DMS114 treated with DMSO at 0.1 percent for 48 hours (cell line): ENCODE data around the gene TOMM40L.
"Not testable (repeated sequence)": the region's sequence is repeated elsewhere in the genome, so short reads cannot be mapped to it uniquely, and the experiment has no call there.

ENCODE experiments used
- DNase-seq: peaks from one replicate; lab custom pipeline; 2025; ENCODE audit not compliant: unreplicated experiment; lab: John Stamatoyannopoulos, UW

The TOMM40L gene

DNA sequence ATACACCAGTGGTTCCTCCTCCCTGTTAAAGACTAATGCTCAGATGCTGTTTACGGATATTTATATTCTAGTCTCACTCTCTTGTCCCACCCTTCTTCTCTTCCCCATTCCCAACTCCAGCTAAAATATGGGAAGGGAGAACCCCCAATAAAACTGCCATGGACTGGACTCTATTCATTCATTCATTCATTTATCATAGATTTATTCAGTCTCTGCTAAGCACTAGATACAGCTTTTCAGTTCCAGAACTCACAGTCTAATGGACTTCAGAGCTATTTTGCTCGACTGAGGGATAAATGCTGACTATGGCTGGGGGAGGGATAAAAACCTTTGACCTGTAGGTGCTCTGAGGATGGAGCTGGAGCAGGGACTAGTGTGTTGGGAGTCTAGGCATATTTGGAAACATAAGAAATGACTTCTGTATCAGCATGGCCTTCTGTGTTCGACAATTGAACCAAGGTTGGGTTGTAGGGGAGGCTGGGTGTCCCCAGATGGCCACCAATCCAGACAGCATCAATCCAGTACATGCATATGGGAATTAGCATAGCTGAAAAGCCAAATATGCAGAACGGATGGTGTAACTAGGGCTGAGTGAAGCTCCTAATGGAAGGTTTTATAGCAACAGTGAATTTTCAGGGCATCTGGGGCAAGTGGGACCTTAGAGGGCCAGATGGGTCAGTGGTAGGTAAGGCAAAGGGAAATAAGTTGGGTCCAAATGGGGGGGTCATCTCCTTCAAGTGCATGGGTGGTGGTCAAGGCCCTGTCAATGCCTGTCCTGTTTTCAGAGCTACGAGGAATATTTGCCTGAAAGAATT, 6.6 kb upstream of the TOMM40L start:
- no peak for DNase-seq

- no peak for DNase-seq
These were observed 5.9 kb upstream of the TOMM40L start for GRCh38 chr1:161220002-161220401.

- DNase-seq = no peak
These were observed 3.5 kb upstream of the TOMM40L start for GRCh38 chr1:161222175-161223019.

GRCh38 chr1:161223805-161224694, 1.8 kb upstream of the TOMM40L start:
- DNase-seq = no peak

- not testable (repeated sequence) for DNase-seq
These were observed 1.2 kb upstream of the TOMM40L start for GRCh38 chr1:161224695-161225087.

DNA sequence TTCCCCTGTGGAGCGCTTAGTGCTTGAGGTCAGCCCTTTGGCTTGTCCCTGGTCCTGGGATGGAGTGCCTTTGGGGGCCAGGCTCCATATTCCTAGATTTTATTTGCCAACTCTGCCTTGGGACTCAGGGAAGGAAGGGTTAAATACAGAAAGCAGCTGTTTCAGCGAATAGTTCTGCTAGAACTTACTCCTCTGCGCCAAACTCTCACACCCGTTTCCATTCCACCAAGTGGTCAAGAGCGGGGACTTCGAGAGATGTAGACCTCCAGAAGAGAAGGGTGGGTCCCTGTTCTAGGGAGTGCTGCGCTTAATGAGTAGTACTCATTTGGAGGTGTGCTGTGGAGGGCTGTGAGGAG, 704 bp upstream of the TOMM40L start:
- no peak for DNase-seq

DNA sequence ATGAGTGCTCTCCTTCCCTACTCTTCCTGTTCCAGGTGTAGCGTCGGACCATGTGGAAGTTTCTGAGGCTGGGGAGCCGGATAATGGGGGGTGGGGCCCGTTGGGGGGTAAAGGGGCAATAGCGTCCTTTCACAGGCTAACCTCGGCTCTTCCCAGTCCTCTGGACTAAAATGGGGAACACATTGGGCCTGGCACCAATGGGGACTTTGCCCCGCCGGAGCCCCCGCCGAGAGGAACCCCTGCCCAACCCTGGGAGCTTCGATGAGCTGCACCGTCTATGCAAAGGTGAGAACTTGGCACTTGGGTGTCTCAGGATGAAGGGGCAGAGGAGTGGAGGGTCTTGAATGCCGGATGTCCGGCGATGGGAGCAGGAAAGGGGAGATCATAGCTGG, 456 bp downstream of the TOMM40L start:
- DNase-seq = no peak

- no peak for DNase-seq
These were observed 899 bp downstream of the TOMM40L start for GRCh38 chr1:161226759-161227158.

DNA sequence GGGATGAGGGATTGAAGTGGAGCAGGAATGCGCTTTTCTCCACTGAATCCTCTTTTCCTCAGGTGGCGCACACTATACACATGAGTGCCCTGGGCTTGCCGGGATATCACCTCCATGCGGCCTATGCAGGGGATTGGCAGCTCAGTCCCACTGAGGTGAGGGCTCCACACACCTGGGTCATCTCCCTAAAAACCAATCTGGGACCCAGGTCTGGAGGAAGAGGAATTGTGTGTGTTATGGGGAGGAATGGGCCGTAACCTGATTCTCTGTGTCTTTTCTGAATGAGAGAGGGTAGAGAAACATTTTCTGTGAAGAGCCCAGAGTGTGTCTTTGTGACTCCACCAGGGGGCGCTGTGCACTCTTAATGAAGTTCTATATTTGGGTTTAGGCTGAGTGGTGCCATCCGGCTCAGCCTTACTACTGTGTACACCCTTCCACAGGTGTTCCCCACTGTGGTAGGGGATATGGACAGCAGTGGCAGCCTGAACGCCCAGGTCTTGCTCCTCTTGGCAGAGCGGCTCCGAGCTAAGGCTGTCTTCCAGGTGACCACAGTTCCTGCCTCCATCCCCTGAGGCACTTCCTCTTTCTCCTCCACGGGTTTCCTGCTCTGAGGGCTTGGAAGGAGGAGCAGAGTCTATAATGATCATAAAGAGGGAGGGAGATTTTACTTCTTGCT, 1.5 kb downstream of the TOMM40L start:
- peak; percentile 82 for DNase-seq

DNA sequence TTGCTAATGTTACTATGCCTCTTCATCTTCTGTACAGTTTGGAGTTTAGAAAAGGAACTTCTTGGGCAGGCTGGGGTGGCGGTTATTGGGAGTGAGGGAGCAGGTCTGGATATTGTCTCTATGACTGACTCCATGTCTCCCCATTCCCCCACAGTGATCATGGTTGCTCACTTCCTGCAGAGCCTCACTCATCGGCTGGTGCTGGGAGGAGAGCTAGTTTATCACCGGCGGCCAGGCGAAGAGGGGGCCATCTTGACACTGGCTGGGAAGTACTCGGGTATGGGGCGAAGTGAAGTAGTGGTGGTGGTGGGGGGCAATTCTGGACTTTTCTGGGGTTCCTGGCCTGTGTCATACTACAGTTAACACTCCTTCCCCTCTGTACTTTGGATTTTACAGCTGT, 2.2 kb downstream of the TOMM40L start:
- DNase-seq = no peak

DNA sequence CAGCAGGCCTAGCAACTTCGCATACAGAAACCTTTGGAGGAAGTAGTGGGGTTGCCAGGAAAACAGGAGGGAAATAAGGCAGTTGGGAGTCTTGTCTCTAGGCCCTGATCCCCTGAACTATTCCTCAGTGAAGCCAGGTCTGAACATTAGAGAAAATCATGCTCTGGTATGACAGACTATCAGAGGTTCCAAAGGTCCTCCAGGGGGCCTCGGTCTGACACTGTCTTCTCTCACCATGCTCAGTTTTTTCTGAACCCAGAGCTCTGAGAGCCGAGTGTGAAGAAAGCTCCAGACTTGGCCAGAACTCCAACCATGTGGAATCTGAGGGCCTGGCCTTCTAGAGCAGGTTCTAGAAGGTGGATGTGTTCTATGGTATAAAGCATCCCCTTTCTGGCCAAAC, 4.0 kb downstream of the TOMM40L start:
- DNase-seq = no peak

- no peak for DNase-seq
These were observed 4.9 kb downstream of the TOMM40L start for GRCh38 chr1:161230762-161231161.

DNA sequence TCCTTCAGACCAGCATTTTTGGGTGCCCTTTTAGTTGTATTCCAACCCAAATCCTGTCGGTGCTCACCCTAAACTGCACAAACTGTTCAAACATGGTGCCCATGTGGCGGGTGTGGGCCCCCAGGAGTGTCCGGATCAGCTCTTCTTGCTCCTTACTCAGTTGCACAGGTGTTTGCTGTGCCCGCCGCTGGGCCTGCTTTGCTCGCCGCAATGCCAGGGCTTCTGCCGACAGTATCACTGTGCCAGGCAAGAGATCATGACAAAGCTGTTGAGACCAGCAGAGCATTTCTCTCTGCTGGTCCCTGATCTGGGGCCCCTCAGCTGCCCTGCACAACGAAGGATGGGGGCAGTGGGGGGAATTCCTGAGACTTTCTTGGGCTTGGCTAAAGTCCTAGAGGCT, 7.2 kb downstream of the TOMM40L start:
- DNase-seq = no peak

- no peak for DNase-seq
These were observed 10.3 kb downstream of the TOMM40L start for GRCh38 chr1:161235957-161236775.

- no peak for DNase-seq
These were observed 12.2 kb downstream of the TOMM40L start, which contains the start of gene NR1I3 for GRCh38 chr1:161238039-161238473. NR1I3 (minus strand) TSS chr1:161238203; CDS start chr1:161236565, 1,638 bp downstream.

- DNase-seq = no peak
These were observed 15.8 kb downstream of the TOMM40L start for GRCh38 chr1:161241682-161242081.

GRCh38 chr1:161242313-161242712, 16.5 kb downstream of the TOMM40L start:
- no peak for DNase-seq

GRCh38 chr1:161244888-161245287, 19.0 kb downstream of the TOMM40L start:
- no peak for DNase-seq

- not testable (repeated sequence) for DNase-seq
These were observed 24.2 kb downstream of the TOMM40L start for GRCh38 chr1:161250100-161250499.

GRCh38 chr1:161250829-161251228, 25.0 kb downstream of the TOMM40L start:
- DNase-seq = no peak
